A549 treated with CORT108297 at 1 μM for 4 hours (cell line): Measurements from ENCODE around the gene C20orf141. TPM values are rescaled to one million over a fixed set of nuclear protein-coding genes. Genes with fewer than 3 reads are reported as not detected.

Experiments
- total RNA-seq: library from RNA; stranded (reverse); fragments of 200-300 nt; extraction: Qiagen RNA extraction; gene quantifications from 5 replicates; pipeline ENCODE4 v1.2.3, GENCODE V29; 2022

The C20orf141 gene
- total RNA-seq: 0.28 to 0.44 TPM (median 0.38 TPM) in 4 of 5 replicates, not detected in the other

GRCh38 chr20:2814587-2815051, at the start of gene C20orf141:
Gene C20orf141 (plus strand): TSS chr20:2814987. CDS start chr20:2815185, 198 bp downstream.

GRCh38 chr20:2800521-2801285, 14.1 kb upstream of the C20orf141 start, which contains the start of gene CPXM1:
Gene CPXM1 (minus strand): TSS chr20:2800627. CDS start chr20:2800572, 55 bp downstream.

GRCh38 chr20:2816030-2816582, 1.3 kb downstream of the C20orf141 start, which contains the start of gene TMEM239:
Gene TMEM239 (plus strand): TSS chr20:2816364. CDS start chr20:2816555, 191 bp downstream.

GRCh38 chr20:2840138-2840966, 25.6 kb downstream of the C20orf141 start, which contains the start of the genes PCED1A and VPS16:
Gene PCED1A (minus strand): TSS chr20:2840655. CDS start chr20:2839912, 743 bp downstream.
Gene VPS16 (plus strand): TSS chr20:2840745. CDS start chr20:2840775, 30 bp downstream.

Other genes starting within 250 kb of the C20orf141 start
- gene NOP56, start 162.4 kb upstream of the C20orf141 start, total RNA-seq: 565 to 652 TPM (median 610 TPM) in 5 replicates
- 126 to 138 TPM (median 135 TPM) in 5 replicates for gene IDH3B, start 150.8 kb upstream of the C20orf141 start, total RNA-seq
- gene EBF4, start 122.2 kb upstream of the C20orf141 start, total RNA-seq: 2.5 to 3.9 TPM (median 3.0 TPM) in 5 replicates
- gene CPXM1, start 14.4 kb upstream of the C20orf141 start, total RNA-seq: 0.02 TPM in 1 of 5 replicates, not detected in the others
- not detected in 5 replicates for gene TMEM239, start 1.4 kb downstream of the C20orf141 start, total RNA-seq
- 18.7 to 33.4 TPM (median 30.2 TPM) in 5 replicates for gene PCED1A, start 25.7 kb downstream of the C20orf141 start, total RNA-seq
- 23.5 to 36.6 TPM (median 32.9 TPM) in 5 replicates for gene VPS16, start 25.8 kb downstream of the C20orf141 start, total RNA-seq
- 30.7 to 38.2 TPM (median 37.8 TPM) in 5 replicates for gene PTPRA, start 58.5 kb downstream of the C20orf141 start, total RNA-seq
- 0.12 to 0.53 TPM (median 0.26 TPM) in 4 of 5 replicates, not detected in the other for gene GNRH2, start 228.6 kb downstream of the C20orf141 start, total RNA-seq
- 105 to 165 TPM (median 158 TPM) in 5 replicates for gene MRPS26, start 231.1 kb downstream of the C20orf141 start, total RNA-seq